IPS-NIHi11 (cell line): ENCODE data around the gene MRPL54.

Experiments
- DNase-seq: peaks from one replicate; pipeline ENCODE4 v3.0.0; 2012; ENCODE audit warnings: mixed read lengths, low spot score

The MRPL54 gene

DNA sequence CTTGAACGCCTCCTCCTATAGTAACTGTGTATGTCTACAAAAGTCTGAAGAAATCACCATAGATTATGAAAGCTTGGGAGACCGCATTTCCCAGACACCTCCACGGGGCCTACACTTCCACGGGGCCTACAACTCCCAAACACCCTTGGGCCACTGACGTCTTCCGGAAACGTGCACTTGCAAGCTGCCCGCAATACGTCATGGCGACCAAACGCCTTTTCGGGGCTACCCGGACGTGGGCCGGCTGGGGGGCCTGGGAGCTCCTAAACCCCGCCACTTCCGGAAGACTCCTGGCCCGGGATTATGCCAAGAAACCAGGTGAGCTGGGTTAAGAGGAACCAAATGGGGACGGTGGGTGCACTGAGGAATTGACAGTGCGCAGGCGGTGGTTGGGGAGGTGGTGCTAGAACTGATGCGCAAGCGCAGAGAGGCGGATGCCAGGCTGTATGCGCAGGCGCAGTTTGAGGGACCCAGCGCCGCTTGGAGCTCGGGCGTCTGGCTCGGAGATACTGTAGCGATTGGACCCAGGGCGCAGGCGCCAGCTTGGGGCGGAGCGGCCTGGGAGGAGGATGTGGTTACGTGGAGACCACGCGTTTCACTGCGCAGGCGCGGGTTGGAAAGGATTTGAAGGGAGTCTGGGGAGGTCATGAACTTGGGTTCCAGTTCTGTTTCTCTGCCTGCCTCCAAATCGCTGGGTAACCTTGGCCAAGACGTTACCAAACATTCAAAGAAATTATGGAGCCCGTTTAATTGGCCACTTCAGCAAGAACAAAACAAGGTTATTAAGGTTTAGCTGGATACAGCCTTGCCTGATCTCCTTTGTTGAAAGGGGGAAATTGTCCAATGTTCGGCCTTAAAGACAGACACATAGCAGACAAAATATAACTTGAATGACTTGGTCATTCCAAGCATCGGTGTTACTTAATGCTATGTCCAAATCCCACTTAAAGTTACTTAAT, at the start of gene MRPL54:
MRPL54 (plus strand) TSS at position 182 of the 959 bp plus-strand sequence; CDS start at position 201, 19 bp downstream.
- DNase-seq = peak; percentile 98

DNA sequence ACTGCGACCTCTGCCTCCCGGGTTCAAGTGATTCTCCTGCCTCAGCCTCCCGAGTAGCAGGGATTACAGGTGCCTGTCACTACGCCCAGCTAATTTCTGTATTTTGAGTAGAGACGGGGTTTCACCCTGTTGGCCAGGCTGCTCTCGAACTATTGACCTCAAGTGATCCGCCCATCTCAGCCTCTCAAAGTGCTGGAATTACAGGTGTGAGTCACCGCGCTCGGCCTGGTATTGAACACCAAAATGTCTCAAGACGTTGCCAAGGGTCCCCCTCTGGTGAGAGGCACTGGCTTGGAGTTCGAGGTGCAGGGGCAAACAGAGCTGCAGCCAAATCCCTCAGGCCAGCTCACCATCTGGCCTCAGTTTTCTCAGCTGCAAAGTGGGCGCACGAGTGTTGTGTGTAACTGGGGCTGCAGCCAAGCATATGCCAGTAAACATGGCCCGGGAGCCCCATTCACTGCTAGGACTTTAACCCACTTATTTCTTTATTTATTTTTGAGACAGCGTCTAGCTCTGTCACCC, 46.3 kb upstream of the MRPL54 start:
- no peak for DNase-seq

- no peak for DNase-seq
Measured at GRCh38 chr19:3719868-3720267, 42.6 kb upstream of the MRPL54 start.

DNA sequence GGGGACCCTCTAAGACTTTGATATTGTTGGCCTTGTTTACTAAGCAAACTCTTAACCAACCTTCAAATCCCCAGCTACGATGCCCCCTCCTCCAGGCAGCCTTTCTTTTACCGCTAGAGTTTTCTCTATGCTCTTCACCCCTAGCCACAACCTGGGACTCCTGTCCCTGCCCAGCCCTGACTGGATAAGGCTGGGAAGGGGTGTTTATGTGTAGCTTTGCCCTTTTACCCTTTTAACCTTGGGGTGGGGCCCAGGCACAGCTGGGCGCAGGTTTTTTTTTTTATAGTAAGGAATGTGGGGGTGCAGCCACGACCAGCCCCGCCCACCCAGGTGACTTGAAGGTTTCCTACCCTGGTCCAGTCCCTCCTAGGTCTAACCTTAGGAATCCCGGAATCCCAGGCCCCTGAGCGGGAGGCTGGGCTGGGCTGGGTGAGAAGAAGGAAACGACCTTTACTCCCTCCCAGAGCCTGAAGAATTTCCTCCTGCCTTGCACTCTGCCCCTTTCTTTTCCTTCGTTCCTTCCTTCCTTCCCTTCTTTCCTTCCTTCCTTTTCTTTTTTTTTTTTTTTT, 42.0 kb upstream of the MRPL54 start:
- no peak for DNase-seq

DNA sequence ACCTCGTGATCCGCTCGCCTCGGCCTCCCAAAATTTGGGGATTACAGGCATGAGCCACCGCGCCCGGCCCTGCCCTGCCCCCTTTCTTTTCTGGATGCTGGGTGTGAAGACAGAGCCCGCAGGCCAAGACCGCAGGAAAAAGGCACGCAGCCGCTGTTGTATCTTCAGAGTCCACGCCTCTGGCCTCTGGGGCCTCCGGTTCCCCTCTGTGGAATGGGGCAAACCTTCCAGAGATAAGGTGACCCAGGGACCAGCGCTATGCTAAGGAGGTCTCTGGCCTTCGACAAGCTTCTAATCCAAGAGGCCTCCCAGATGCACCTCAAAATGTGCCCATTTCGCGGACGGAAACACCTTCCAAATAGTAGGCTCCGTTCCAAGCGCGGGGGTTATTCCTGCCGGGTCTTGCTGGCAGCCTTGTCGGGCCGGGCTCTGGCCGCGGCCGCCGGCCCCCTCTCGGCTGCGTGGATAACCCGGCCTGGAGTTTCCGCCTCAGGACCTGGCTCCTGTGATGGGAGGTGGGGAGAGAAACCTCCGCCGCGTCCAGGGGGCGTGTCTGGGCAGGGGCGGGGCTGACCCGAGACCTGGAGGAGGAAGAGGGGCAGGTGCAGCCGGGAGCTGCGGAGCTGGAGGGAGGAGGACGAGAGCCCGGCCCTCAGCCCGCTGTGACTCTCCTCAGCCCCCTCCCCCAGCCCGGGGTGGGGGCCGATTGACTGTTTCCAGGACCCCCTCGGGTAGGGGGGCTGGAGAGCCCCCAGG, 41.2 kb upstream of the MRPL54 start:
- peak; percentile 95 for DNase-seq

GRCh38 chr19:3721887-3722442, 40.5 kb upstream of the MRPL54 start:
- no peak for DNase-seq

DNA sequence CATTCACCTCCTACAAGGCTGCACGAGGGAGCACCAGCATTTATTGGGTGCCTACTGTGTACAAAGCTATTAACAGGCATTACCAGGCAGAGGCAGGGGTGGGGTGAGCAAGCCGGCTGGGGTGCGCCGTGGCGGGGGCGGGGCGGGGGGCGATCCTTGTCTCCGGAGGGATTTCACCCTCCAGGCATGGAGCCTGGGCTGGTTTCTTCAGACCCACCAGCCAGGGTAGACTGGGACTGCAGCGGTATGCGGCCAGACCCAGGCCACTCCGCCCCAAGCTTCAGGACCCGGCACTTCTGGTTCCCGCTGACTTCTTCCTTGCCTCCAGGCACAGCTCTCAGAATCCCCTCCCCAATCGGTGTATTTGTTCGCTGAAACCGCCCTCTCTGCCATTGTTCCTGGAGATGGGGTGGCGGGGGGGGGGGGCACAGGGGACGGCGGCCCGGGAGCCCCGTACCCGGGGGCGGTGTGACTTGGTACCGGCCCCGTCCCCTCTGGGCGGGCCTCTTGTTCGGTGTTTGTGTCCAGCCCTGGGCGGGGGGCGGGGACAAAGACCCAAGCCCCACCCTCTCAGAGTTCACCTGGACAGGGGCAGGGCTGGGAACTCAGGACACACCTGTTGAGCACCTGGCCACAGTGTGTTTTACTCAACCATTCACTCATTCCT, 39.9 kb upstream of the MRPL54 start:
- DNase-seq = peak; percentile 86

- no peak for DNase-seq
Measured at GRCh38 chr19:3723110-3723488, 39.4 kb upstream of the MRPL54 start.

- DNase-seq = no peak
Measured at GRCh38 chr19:3723883-3724282, 38.6 kb upstream of the MRPL54 start.

DNA sequence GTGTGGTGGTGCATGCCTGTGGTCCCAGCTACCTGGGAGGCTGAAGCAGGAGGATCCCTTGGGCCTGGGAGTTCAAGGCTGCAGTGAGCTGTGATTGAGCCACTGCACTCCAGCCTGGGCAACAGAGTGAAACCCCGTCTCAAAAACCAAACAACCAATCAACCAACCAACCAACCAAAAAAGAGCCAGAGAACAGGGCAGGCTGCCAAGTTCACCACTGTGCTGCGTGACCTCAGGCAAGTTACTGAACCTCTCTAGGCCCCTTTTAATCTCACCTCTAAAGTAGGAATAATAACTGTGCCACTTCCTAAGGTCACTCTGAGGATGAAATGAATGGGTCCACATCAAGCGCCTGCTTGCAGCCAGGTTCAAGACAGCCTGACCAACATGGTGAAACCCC, 37.4 kb upstream of the MRPL54 start:
- DNase-seq = no peak

DNA sequence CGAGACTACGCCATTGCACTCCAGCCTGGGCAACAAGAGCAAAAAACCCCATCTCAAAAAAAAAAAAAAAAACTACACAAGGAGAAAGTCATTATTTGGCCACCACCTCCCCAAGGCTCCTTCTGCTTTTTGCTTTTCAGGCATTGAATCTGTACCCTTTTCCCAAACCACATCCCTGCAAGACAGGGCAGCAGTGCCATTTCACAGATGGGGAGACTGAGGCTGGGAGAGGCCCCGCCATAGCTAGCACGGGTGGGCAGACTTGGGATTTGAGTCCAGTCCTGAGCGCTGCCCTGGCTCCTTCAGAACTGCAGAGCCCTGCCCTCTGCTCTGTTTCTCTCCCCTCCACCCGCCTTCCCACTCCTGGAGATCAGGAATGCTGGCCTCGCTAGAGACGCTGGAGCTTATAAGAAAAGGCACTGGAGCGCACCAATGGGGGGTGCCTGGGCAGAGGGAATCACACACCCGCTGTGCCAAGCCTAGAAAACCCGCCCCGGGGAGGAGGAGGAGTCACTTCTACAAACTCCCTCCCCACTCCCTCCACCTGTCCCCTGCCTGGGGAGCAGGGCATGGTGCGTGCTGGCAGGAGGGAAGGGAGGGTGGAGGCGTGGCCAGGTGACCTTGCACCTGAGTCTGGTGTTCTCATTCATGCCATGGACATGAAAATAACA, 36.7 kb upstream of the MRPL54 start:
- peak; percentile 66 for DNase-seq

GRCh38 chr19:3730457-3730958, 32.0 kb upstream of the MRPL54 start:
- no peak for DNase-seq

DNA sequence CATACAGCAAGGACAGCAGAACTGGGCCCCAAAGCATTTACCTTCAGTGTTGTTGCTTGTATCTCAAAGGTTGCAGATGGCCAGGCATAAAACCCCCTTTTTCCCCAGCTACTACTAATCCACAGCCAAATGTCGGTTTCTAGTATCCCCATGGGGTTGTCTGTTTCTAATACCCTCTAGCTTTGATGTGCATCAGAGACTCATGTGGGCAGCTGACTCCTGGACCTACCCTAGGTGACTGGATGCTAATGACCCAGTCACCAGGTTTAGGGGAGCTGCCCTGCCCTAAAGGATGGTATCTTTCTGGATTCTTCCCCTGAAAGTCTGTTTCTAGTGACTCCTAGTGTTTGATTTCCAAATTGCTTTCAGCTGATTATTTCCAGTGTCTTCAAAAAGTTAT, 30.4 kb upstream of the MRPL54 start:
- DNase-seq = no peak

GRCh38 chr19:3733549-3734309, 28.8 kb upstream of the MRPL54 start:
- no peak for DNase-seq

- DNase-seq = no peak
Measured at GRCh38 chr19:3734310-3734600, 28.2 kb upstream of the MRPL54 start.

- DNase-seq = no peak
Measured at GRCh38 chr19:3736106-3736724, 26.3 kb upstream of the MRPL54 start.

GRCh38 chr19:3737487-3738205, 24.8 kb upstream of the MRPL54 start:
- DNase-seq = no peak

DNA sequence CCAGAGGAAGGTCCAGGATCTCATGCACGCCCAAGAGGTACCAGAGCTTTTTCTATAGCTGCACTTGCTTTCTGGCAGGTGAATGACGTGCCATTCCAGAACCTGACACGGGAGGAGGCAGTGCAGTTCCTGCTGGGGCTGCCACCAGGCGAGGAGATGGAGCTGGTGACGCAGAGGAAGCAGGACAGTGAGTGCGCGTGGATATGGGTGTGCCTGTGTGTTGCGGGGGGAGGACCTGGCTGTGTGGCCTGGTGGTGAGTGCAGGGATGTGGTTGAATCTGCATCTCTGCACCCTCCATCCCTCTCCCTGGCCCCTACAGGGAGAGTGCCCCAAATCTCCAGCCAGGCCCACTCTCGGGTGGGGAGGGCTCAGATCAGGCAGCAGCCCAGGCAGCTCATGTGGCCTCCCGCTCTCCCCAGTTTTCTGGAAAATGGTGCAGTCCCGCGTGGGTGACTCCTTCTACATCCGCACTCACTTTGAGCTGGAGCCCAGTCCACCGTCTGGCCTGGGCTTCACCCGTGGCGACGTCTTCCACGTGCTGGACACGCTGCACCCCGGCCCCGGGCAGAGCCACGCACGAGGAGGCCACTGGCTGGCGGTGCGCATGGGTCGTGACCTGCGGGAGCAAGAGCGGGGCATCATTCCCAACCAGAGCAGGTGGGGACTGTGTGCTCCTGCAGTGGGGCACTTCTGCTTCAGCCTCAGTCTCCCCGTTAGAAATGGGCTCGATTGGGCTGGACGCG, 23.8 kb upstream of the MRPL54 start:
- no peak for DNase-seq
